A673 (cell line): ENCODE results near the gene TARS2. TPM values are rescaled to one million over a fixed set of nuclear protein-coding genes. Genes with fewer than 3 reads are reported as not detected.

Source experiments
- BruUV-seq: library from RNA; stranded (reverse); fragments of 400-500 nt; replicated peaks from 2 replicates; lab custom pipeline; 2021; lab: Mats Ljungman, UMichigan
- CTCF ChIA-PET: fragments of 300-600 bp; sonication (Branson Sonifier 250); formaldehyde crosslinking; loops from one replicate; lab custom pipeline; 2022; ENCODE audit warnings: antibody characterized with exemption; lab: Charles Lee
- POLR2A ChIA-PET: fragments of 300-600 bp; sonication (Branson Sonifier 250); formaldehyde crosslinking; loops from one replicate; lab custom pipeline; 2022; ENCODE audit warnings: antibody characterized with exemption; ENCODE audit not compliant: low non-redundant PET; lab: Charles Lee
- DNase-seq: peaks from one replicate; pipeline ENCODE4 v3.0.0-alpha.2; 2015; ENCODE audit warnings: low spot score
- H3K27ac ChIP-seq: fragments of 200-600 bp; sonication (generic); 2 replicates; pipeline ENCODE4 v1.5.1; 2016; ENCODE audit warnings: mixed run types, low read depth, mild to moderate bottlenecking, mixed read lengths, antibody characterized with exemption, low read length; ENCODE audit not compliant: poor library complexity, severe bottlenecking
- H3K27me3 ChIP-seq: fragments of 200-600 bp; sonication (generic); replicated peaks from 2 replicates; pipeline ENCODE4 v1.6.1; 2017; ENCODE audit warnings: mixed run types, low read depth, mild to moderate bottlenecking, mixed read lengths, antibody characterized with exemption, low read length; ENCODE audit not compliant: insufficient read depth, poor library complexity
- H3K36me3 ChIP-seq: fragments of 200-600 bp; sonication (generic); 2 replicates; pipeline ENCODE4 v1.6.1; 2016; ENCODE audit warnings: mixed run types, mild to moderate bottlenecking, mixed read lengths, antibody characterized with exemption, low read length; ENCODE audit not compliant: insufficient read depth, poor library complexity, severe bottlenecking
- H3K4me1 ChIP-seq: fragments of 200-600 bp; sonication (generic); 2 replicates; pipeline ENCODE4 v1.6.1; 2017; ENCODE audit warnings: mixed run types, mild to moderate bottlenecking, mixed read lengths, antibody characterized with exemption, low read length; ENCODE audit not compliant: insufficient read depth, poor library complexity, severe bottlenecking
- H3K4me3 ChIP-seq: fragments of 200-600 bp; sonication (generic); 2 replicates; pipeline ENCODE4 v1.5.1; 2016; ENCODE audit warnings: low read depth, mixed run types, mild to moderate bottlenecking, mixed read lengths, low read length; ENCODE audit not compliant: poor library complexity, severe bottlenecking
- H3K9me3 ChIP-seq: fragments of 200-600 bp; sonication (generic); 2 replicates; pipeline ENCODE4 v1.6.1; 2016; ENCODE audit warnings: mixed run types, low read depth, mild to moderate bottlenecking, mixed read lengths, antibody characterized with exemption, low read length; ENCODE audit not compliant: poor library complexity, severe bottlenecking
- CTCF ChIP-seq: fragments of 300-800, 200-600 bp; sonication (generic); conservative IDR thresholded peaks from 2 replicates; pipeline ENCODE4 v1.5.1; 2017; ENCODE audit warnings: low read depth, mild to moderate bottlenecking, antibody characterized with exemption, low read length, moderate library complexity, mixed read lengths
- EZH2 ChIP-seq: fragments of 200-600 bp; sonication (generic); IDR thresholded peaks from 2 replicates; pipeline ENCODE4 v1.6.1; 2017; ENCODE audit warnings: borderline replicate concordance, low read depth, mild to moderate bottlenecking, mixed read lengths, antibody characterized with exemption, low read length; ENCODE audit not compliant: poor library complexity, severe bottlenecking
- intact Hi-C: fragments of 100-400 bp; cut with micrococcal nuclease; formaldehyde crosslinking; loops from one replicate; pipeline ENCODE4 v1.10.0; 2022; ENCODE audit not compliant: unreplicated experiment
- total RNA-seq: library from RNA; stranded (reverse); gene quantifications from 2 replicates; pipeline ENCODE4 v1.2.3, GENCODE V29; 2021

The TARS2 gene
- total RNA-seq, 1 experiment from 2014 or later: 32.0 TPM

GRCh38 chr1:150532860-150533259, 45.6 kb downstream of the TARS2 start:
- no peaks in the 10 kb centered on the region for H3K9me3 ChIP-seq
- intact Hi-C loops: loop anchor here (5.0 kb wide), 2 partner anchors 71 to 276 kb away; partner anchors contain the start of gene CA14
- DNase-seq: no peak
- ChIA-PET CTCF (interaction anchor here (0.6 to 1.2 kb wide), 8 partner anchors 12 to 614 kb away, joined by 3 to 7 read pairs (median 5); partner anchors contain the start of gene FALEC), POLR2A (no interaction called here)
- no peaks in the 10 kb centered on the region for H3K4me1 ChIP-seq
- BruUV-seq: no TSS peak
- no peaks in the 10 kb centered on the region for H3K36me3 ChIP-seq
- H3K4me3 ChIP-seq: no peak overlapping the region
- H3K27me3 ChIP-seq: no peaks in the 10 kb centered on the region
- no peak for TF ChIP-seq EZH2
- TF ChIP-seq CTCF: 0 out of 2 replicates have a peak, but pooled peaks have one; percentile 5
- no peak overlapping the region for H3K27ac ChIP-seq

GRCh38 chr1:150534002-150534401, 46.8 kb downstream of the TARS2 start:
- no peak for TF ChIP-seq CTCF
- Histone ChIP-seq H3K36me3 (no peaks in the 10 kb centered on the region), H3K27ac (no peak overlapping the region), H3K9me3 (no peaks in the 10 kb centered on the region), H3K4me3 (no peak overlapping the region), H3K4me1 (no peaks in the 10 kb centered on the region), H3K27me3 (no peaks in the 10 kb centered on the region)
- intact Hi-C loops: loop anchor here (5.0 kb wide), 2 partner anchors 72 to 277 kb away; partner anchors contain the start of gene CA14
- CTCF ChIA-PET: no interaction called here
- POLR2A ChIA-PET: no interaction called here
- no TSS peak for BruUV-seq
- no peak for DNase-seq

GRCh38 chr1:150535511-150536287, 48.5 kb downstream of the TARS2 start:
- no peaks in the 10 kb centered on the region for H3K36me3 ChIP-seq
- H3K9me3 ChIP-seq: no peaks in the 10 kb centered on the region
- H3K4me1 ChIP-seq: no peaks in the 10 kb centered on the region
- no peaks in the 10 kb centered on the region for H3K27me3 ChIP-seq
- ChIA-PET POLR2A (no interaction called here), CTCF (interaction anchor here (1.0 kb wide), 1 partner anchor 25 kb away, joined by 3 read pairs; no protein-coding TSS in a partner anchor)
- no peak for DNase-seq
- H3K27ac ChIP-seq: no peak overlapping the region
- TF ChIP-seq EZH2: no peak
- TF ChIP-seq CTCF: no peak
- H3K4me3 ChIP-seq: no peak overlapping the region
- no TSS peak for BruUV-seq
- intact Hi-C loops: no loop called here
